Testis (tissue), 3 donors: ENCODE data around the gene MRAP. TPM values are rescaled to one million over a fixed set of nuclear protein-coding genes. Genes with fewer than 3 reads are reported as not detected.

ENCODE experiments used
- DNase-seq: peaks from one replicate; pipeline ENCODE4 v3.0.0-alpha.2; 2019
- H3K27ac ChIP-seq, 2 donors: fragments of 200-600 bp; sonication (generic); one replicate each; pipeline ENCODE4 v1.5.1; 2019
- H3K27me3 ChIP-seq: fragments of 200-600 bp; sonication (generic); one replicate; pipeline ENCODE4 v1.5.1; 2019
- H3K36me3 ChIP-seq: fragments of 200-600 bp; sonication (generic); one replicate; pipeline ENCODE4 v1.5.1; 2017; ENCODE audit warnings: low read depth; ENCODE audit errors: missing control alignments
- H3K4me1 ChIP-seq: fragments of 200-600 bp; sonication (generic); one replicate; pipeline ENCODE4 v1.5.1; 2019
- H3K4me3 ChIP-seq, 2 donors: fragments of 200-600 bp; sonication (generic); one replicate each; pipeline ENCODE4 v1.5.1; 2017 to 2019
- H3K9me3 ChIP-seq: fragments of 200-600 bp; sonication (generic); one replicate; pipeline ENCODE4 v1.5.1; 2017
- CTCF ChIP-seq, 3 experiments: fragments of 450-650 bp in 2 of 3; fragments of 200-600 bp in 1 of 3; sonication (generic) in 1 of 3; IDR thresholded peaks; one replicate each; pipeline ENCODE4 v1.5.1; 2016 to 2019; ENCODE audit warnings: antibody characterized with exemption in 3 of 3, mild to moderate bottlenecking in 2 of 3, moderate library complexity in 1 of 3
- POLR2A ChIP-seq: fragments of 450-650 bp; IDR thresholded peaks from one replicate; pipeline ENCODE4 v1.6.1; 2017; ENCODE audit warnings: antibody characterized with exemption, mild to moderate bottlenecking, moderate library complexity
- WGBS, 2 donors: methylation state at CpG; one replicate each; pipeline ENCODE4 v1.1.5; 2018; 5-methylcytosine and 5-hydroxymethylcytosine counted together
- intact Hi-C: fragments of 100-400 bp; cut with DNase I; formaldehyde crosslinking; loops from one replicate; pipeline ENCODE4 v1.15.1; 2023; ENCODE audit warnings: low total_unique reads
- polyA plus RNA-seq: library from polyadenylated mRNA; stranded (reverse); fragments of 350-450 nt; fragmentation: Illumina TruSeq; extraction: RNeasy Lipid Tissue Mini Kit (QIAGEN cat#74804); gene quantifications from one replicate; pipeline ENCODE4 v1.2.3, GENCODE V29; 2014; ENCODE audit warnings: low read depth, low replicate concordance; ENCODE audit not compliant: insufficient read depth
- total RNA-seq, 2 donors: library from RNA; depleted of rRNA; stranded (reverse); fragments of >200 nt; gene quantifications; one replicate each; pipeline ENCODE4 v1.2.3, GENCODE V29; 2016

Gene MRAP
- total and polyA plus RNA-seq, 3 donors from 2014 or later = 1.4 to 4.0 (median 2.2) TPM

DNA sequence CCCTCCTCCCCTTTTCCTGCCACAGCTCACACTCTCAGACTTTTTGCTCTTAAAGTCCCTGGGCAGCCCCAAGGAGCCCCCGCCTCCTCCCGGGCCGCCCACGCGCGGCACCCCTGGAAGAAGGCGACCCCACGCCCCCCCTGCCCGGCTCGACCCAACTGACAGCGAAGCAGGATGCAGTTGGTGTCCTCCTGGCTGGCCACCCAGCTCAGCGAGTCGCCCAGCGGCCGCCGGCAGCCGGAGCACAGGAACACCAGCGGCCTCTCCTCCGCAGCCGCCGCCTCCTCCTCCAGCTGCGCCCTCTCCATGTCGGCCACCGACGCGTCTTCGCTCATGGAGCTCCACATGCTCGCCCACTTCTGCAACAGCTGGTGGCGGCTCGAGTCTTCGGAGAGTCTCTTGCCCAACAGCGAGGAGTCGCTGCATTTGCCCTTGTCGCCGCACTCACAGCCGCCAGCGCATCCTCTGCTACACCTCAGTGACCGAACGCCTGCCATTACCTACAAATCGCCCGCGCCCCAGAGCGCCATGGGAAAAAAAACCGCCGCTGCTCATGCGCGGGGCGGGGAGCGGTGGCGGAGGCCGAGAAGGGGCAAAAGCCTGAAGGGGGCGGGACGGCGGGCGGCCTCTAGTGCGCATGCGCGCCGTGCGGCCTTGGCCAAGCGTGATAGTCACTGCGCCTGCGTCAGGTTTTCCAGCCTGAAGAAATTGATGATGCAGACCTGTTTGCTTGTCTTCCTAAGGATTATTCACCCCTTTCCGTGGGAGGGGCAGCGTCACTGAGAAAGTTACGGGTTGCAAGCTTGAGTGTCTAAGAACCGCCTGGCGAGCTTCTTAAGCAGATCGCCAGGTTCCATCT, 19.9 kb upstream of the MRAP start, which contains the start of gene MIS18A:
Gene MIS18A, minus strand, starts transcription at position 532 of the 859 bp plus-strand sequence. Its CDS starts 35 bp downstream, at position 497.
- DNase-seq = peak; percentile 92
- H3K27me3 ChIP-seq = no peaks in the 10 kb centered on the region
- WGBS, 2 donors = 0 to 1% methylated on average over 7 to 69 of the region's 69 CpGs
- intact Hi-C loops = no loop called here
- peaks cover 11% of the 10 kb centered on the region for H3K4me1 ChIP-seq
- TF ChIP-seq POLR2A = no peak
- TF ChIP-seq CTCF (IDR thresholded peaks at IDR 0.05) = peak in 1 of 3 experiments; percentile 41
- peak within 1 kb of the TSS; percentile 70 to 74 for H3K4me3 ChIP-seq
- no peaks in the 10 kb centered on the region for H3K36me3 ChIP-seq
- peak within 1 kb of the TSS; percentile 16 to 63 for H3K27ac ChIP-seq
- H3K9me3 ChIP-seq = no peaks in the 10 kb centered on the region

DNA sequence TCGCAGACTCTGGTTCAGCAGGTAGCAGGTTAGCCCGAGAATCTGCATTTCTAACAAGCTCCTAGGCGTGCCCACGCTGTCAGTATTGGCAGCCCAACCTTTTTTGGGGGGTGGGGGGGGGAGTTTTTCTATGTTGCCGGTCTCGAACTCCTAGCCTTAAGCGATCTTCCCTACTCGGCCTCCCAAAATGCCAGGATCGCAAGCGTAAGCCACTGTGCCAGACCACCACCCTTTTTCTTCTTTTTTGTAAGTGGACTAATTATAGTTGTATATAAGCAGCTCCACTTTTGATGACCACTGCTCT, 19.3 kb upstream of the MRAP start:
- DNase-seq = no peak
- Histone ChIP-seq H3K27ac (peak overlapping the region; percentile 16 to 63), H3K4me1 (peaks cover 11% of the 10 kb centered on the region), H3K27me3 (no peaks in the 10 kb centered on the region), H3K9me3 (no peaks in the 10 kb centered on the region), H3K36me3 (no peaks in the 10 kb centered on the region), H3K4me3 (peak overlapping the region; percentile 70 to 74)
- WGBS, 2 donors = 1 to 4% methylated on average over 10 of the region's 10 CpGs
- intact Hi-C loops = no loop called here
- TF ChIP-seq POLR2A = no peak
- no peak for TF ChIP-seq CTCF (IDR thresholded peaks at IDR 0.05)

GRCh38 chr21:32281531-32281930, 17.1 kb upstream of the MRAP start:
- 92 to 93% methylated on average over 4 to 7 of the region's 7 CpGs for WGBS, 2 donors
- H3K27ac ChIP-seq = no peak overlapping the region
- peaks cover 11% of the 10 kb centered on the region for H3K4me1 ChIP-seq
- no peak overlapping the region for H3K4me3 ChIP-seq
- H3K9me3 ChIP-seq = no peaks in the 10 kb centered on the region
- no peak for TF ChIP-seq CTCF (IDR thresholded peaks at IDR 0.05)
- no peaks in the 10 kb centered on the region for H3K36me3 ChIP-seq
- H3K27me3 ChIP-seq = no peaks in the 10 kb centered on the region
- intact Hi-C loops = no loop called here
- no peak for DNase-seq

DNA sequence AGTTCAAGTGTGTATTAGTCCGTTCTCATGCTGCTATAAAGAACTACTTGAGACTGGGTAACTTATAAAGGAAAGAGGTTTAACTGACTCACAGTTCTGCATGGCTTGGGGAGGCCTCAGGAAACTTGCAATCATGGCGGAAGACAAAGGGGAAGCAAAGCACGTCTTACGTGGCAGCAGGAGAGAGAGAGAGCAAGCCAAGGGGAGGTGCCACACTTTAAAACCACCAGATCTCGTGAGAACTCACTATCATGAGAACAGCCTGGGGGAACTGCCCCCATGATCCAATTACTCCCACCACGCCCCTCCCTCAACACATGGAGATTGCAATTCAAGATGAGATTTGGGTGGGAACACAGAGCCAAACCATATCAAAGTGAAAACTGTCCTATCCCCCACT, 15.7 kb upstream of the MRAP start:
- TF ChIP-seq POLR2A (no peak), CTCF (IDR thresholded peaks at IDR 0.05) (no peak)
- WGBS, 2 donors = 84 to 88% methylated on average over 6 of the region's 6 CpGs
- peaks cover 10% of the 10 kb centered on the region for H3K4me1 ChIP-seq
- no peaks in the 10 kb centered on the region for H3K9me3 ChIP-seq
- H3K27ac ChIP-seq = no peak overlapping the region
- intact Hi-C loops = no loop called here
- no peaks in the 10 kb centered on the region for H3K36me3 ChIP-seq
- no peak for DNase-seq
- no peaks in the 10 kb centered on the region for H3K27me3 ChIP-seq
- H3K4me3 ChIP-seq = no peak overlapping the region

DNA sequence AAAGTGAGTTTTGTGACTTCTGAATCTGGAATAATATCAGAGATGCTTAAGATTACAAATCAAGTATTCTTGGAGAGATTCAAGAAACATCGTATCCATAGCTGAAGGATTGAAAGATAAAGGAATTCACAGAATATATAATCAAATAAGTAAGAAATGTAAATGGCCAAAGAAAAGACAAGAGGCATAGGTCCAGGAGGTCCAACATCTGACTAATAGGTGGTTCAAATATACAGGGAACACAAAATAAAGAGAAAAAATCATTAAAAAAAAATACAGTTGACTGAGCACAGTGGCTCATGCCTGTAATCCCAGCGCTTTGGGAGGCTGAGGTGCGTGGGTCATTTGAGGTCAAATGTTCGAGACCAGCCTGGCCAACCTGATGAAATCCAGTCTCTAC, 13.2 kb upstream of the MRAP start:
- 88 to 95% methylated on average over 4 of the region's 4 CpGs for WGBS, 2 donors
- Histone ChIP-seq H3K4me1 (no peaks in the 10 kb centered on the region), H3K4me3 (no peak overlapping the region), H3K9me3 (no peaks in the 10 kb centered on the region), H3K36me3 (no peaks in the 10 kb centered on the region), H3K27ac (no peak overlapping the region), H3K27me3 (no peaks in the 10 kb centered on the region)
- intact Hi-C loops = no loop called here
- no peak for DNase-seq
- TF ChIP-seq POLR2A (no peak), CTCF (IDR thresholded peaks at IDR 0.05) (no peak)
